ENCODE results near the gene RAC3. TPM values are rescaled to one million over a fixed set of nuclear protein-coding genes. Genes with fewer than 3 reads are reported as not detected.
A peak's percentile ranks its signal among the peaks of the same experiment; 100 is the strongest.

RAC3 gene
- total and polyA plus RNA-seq, 9 of the 15 experiments (the other 6 are each of a cell fraction or from before 2014, with no cell fraction given) = 0.23 to 292 (median 118) TPM

DNA sequence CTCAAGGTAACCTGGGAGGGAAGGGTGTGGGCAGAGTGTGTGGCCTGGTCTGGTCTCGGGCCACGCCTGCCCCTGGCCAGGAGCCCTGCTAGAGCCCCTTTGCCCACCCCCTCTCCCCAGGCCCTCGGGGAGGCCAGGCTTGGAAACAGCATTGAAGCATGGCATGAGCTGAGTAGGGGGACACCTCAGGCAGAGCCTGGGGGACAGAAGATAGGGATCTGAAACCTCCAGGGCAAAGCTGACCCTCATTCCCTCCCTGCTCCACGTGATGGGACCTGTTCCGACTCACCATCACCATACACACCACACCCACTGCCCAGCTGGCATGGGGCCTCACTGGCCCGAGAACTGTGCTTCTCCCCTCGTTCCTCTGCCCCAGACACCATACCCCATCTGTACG is 17.6 kb downstream of the RAC3 start:
- no peak for FAIRE-seq
- H2AFZ ChIP-seq (ENCODE audit: low read depth, low read length) = no peak overlapping the region
- peaks cover 49% of the 10 kb centered on the region; the same call in 2 of the 3 replicates for H3K36me3 ChIP-seq (ENCODE audit: control insufficient read depth, insufficient read depth, low read length)
- H3K9ac ChIP-seq (ENCODE audit: insufficient read depth in 1 of 2, low read depth in 2 of 2, low read length in 2 of 2) = peak overlapping the region in 1 of 2 experiments; percentile 28; a peak in 1 of 4 replicates
- H3K79me2 ChIP-seq (ENCODE audit: control insufficient read depth, insufficient read depth, low read length) = peaks cover 28% of the 10 kb centered on the region
- CTCF ChIA-PET (ENCODE audit: low intra/inter-chr PET ratio) = no interaction called here
- intact Hi-C loops (cut with micrococcal nuclease) = no loop called here
- H4K20me1 ChIP-seq (replicated peaks; ENCODE audit: control insufficient read depth, insufficient read depth, low read length) = 0 out of 2 replicates have a peak, but pooled peaks cover 4% of the 10 kb centered on the region
- H3K9me1 ChIP-seq (ENCODE audit: control insufficient read depth, insufficient read depth, low read length) = peaks cover 2% of the 10 kb centered on the region
- no peak for DNase-seq (ENCODE audit: extremely low read depth in 1 of 4, low spot score in 3 of 4)
- WGBS (ENCODE audit: insufficient coverage, low coverage, missing lambda C conversion rate) = 82% methylated on average over 8 of the region's 8 CpGs
- no TSS peak for BruUV-seq (replicated peaks)
- POLR2A ChIA-PET = interaction anchor here (0.6 to 1.0 kb wide), 2 partner anchors 11 to 16 kb away, joined by 3 read pairs; partner anchors contain the start of gene DCXR
- H3K4me1 ChIP-seq (replicated peaks in 1 of 2; ENCODE audit: control insufficient read depth in 2 of 2, insufficient read depth in 2 of 2, low read length in 2 of 2) = peaks cover 6 to 72% of the 10 kb centered on the region in 2 experiments; a peak in 3 of 5 replicates
- H3K27me3 ChIP-seq (ENCODE audit: control insufficient read depth in 2 of 2, insufficient read depth in 2 of 2, low read length in 2 of 2) = no peaks in the 10 kb centered on the region
- TF ChIP-seq, protein P1, sequence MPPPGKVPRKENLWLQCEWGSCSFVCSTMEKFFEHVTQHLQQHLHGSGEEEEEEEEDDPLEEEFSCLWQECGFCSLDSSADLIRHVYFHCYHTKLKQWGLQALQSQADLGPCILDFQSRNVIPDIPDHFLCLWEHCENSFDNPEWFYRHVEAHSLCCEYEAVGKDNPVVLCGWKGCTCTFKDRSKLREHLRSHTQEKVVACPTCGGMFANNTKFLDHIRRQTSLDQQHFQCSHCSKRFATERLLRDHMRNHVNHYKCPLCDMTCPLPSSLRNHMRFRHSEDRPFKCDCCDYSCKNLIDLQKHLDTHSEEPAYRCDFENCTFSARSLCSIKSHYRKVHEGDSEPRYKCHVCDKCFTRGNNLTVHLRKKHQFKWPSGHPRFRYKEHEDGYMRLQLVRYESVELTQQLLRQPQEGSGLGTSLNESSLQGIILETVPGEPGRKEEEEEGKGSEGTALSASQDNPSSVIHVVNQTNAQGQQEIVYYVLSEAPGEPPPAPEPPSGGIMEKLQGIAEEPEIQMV (tag; conservative IDR thresholded peaks at IDR 0.05; ENCODE audit: low read depth) = no peak
- TF ChIP-seq ZNF263 (CRISPR knock-in tag; IDR thresholded peaks at IDR 0.05; ENCODE audit: borderline replicate concordance) = no peak
- TF ChIP-seq, protein P2, sequence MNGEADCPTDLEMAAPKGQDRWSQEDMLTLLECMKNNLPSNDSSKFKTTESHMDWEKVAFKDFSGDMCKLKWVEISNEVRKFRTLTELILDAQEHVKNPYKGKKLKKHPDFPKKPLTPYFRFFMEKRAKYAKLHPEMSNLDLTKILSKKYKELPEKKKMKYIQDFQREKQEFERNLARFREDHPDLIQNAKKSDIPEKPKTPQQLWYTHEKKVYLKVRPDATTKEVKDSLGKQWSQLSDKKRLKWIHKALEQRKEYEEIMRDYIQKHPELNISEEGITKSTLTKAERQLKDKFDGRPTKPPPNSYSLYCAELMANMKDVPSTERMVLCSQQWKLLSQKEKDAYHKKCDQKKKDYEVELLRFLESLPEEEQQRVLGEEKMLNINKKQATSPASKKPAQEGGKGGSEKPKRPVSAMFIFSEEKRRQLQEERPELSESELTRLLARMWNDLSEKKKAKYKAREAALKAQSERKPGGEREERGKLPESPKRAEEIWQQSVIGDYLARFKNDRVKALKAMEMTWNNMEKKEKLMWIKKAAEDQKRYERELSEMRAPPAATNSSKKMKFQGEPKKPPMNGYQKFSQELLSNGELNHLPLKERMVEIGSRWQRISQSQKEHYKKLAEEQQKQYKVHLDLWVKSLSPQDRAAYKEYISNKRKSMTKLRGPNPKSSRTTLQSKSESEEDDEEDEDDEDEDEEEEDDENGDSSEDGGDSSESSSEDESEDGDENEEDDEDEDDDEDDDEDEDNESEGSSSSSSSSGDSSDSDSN (IDR thresholded peaks at IDR 0.05; ENCODE audit: borderline replicate concordance in 1 of 2, low read depth in 2 of 2, low read length in 2 of 2) = no peak
- TF ChIP-seq MECOM (CRISPR knock-in tag; IDR thresholded peaks at IDR 0.05) = no peak
- TF ChIP-seq ZNF217 (CRISPR knock-in tag; IDR thresholded peaks at IDR 0.05) = no peak
- TF ChIP-seq KLF10 (CRISPR knock-in tag; IDR thresholded peaks at IDR 0.05) = no peak
- no peak for TF ChIP-seq PTTG1 (tag; IDR thresholded peaks at IDR 0.05; ENCODE audit: low read depth)
- TF ChIP-seq PML (IDR thresholded peaks at IDR 0.05; ENCODE audit: low read length) = no peak
- no peak for TF ChIP-seq NBN (IDR thresholded peaks at IDR 0.05; ENCODE audit: low read depth)
- TF ChIP-seq NUFIP1 (IDR thresholded peaks at IDR 0.05; ENCODE audit: partially characterized antibody) = no peak
- TF ChIP-seq FOS (IDR thresholded peaks at IDR 0.05; ENCODE audit: extremely low read depth, insufficient read length) = no peak
- TF ChIP-seq POLR2A (conservative IDR thresholded peaks at IDR 0.05) = no peak
- no peak for TF ChIP-seq STAT5B (CRISPR knock-in tag; IDR thresholded peaks at IDR 0.05)
- TF ChIP-seq SMARCE1 (IDR thresholded peaks at IDR 0.05) = no peak
- TF ChIP-seq, protein P3, sequence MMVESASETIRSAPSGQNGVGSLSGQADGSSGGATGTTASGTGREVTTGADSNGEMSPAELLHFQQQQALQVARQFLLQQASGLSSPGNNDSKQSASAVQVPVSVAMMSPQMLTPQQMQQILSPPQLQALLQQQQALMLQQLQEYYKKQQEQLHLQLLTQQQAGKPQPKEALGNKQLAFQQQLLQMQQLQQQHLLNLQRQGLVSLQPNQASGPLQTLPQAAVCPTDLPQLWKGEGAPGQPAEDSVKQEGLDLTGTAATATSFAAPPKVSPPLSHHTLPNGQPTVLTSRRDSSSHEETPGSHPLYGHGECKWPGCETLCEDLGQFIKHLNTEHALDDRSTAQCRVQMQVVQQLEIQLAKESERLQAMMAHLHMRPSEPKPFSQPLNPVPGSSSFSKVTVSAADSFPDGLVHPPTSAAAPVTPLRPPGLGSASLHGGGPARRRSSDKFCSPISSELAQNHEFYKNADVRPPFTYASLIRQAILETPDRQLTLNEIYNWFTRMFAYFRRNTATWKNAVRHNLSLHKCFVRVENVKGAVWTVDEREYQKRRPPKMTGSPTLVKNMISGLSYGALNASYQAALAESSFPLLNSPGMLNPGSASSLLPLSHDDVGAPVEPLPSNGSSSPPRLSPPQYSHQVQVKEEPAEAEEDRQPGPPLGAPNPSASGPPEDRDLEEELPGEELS (CRISPR knock-in tag; IDR thresholded peaks at IDR 0.05; ENCODE audit: borderline replicate concordance) = no peak
- no peak for TF ChIP-seq ZC3H4 (CRISPR knock-in tag; IDR thresholded peaks at IDR 0.05; ENCODE audit: borderline replicate concordance)
- TF ChIP-seq EZH2 (IDR thresholded peaks at IDR 0.05; ENCODE audit: borderline replicate concordance, low read depth, low read length) = no peak
- no peak for TF ChIP-seq ZNF239 (CRISPR knock-in tag; IDR thresholded peaks at IDR 0.05)
- TF ChIP-seq ZNF57 (CRISPR knock-in tag; IDR thresholded peaks at IDR 0.05) = no peak
- H3K4me2 ChIP-seq (ENCODE audit: insufficient read depth, low read length) = no peak overlapping the region
- ATAC-seq = no peak
- in situ Hi-C loops (cut with MboI) = no loop called here
- H3K9me3 ChIP-seq (replicated peaks; ENCODE audit: control insufficient read depth, insufficient read depth, low read depth, low read length) = no peaks in the 10 kb centered on the region
- H3K27ac ChIP-seq (ENCODE audit: extremely low read depth, low read depth, low read length) = no peak overlapping the region
- no peak overlapping the region for H3K4me3 ChIP-seq

Data from K562 (cell line).